DND-41 (cell line): ENCODE measurements around the gene SLBP.

ENCODE experiments used
- ATAC-seq: fragments of 200-7000 bp; cut with Tn5 transposase; 3 replicates; pipeline ENCODE4 v1.9.1; 2021; ENCODE audit warnings: low read depth; ENCODE audit not compliant: insufficient read depth
- DNase-seq: peaks from one replicate; pipeline ENCODE4 v3.0.0-alpha.2; 2020
- H2AFZ ChIP-seq: 2 replicates; pipeline ENCODE4 v1.6.0; 2012; ENCODE audit warnings: low read depth, low read length
- H3K27ac ChIP-seq: 2 replicates; pipeline ENCODE4 v1.5.1; 2012; ENCODE audit warnings: low read length, inconsistent platforms
- H3K27me3 ChIP-seq: fragments of 200-600 bp; sonication (generic); 2 replicates; pipeline ENCODE4 v1.6.0; 2012; ENCODE audit warnings: low read length, mild to moderate bottlenecking, inconsistent platforms; ENCODE audit not compliant: insufficient read depth, poor library complexity
- H3K36me3 ChIP-seq: 2 replicates; pipeline ENCODE4 v1.5.1; 2012; ENCODE audit warnings: low read length, inconsistent platforms; ENCODE audit not compliant: insufficient read depth
- H3K4me1 ChIP-seq: 2 replicates; pipeline ENCODE4 v1.5.1; 2012; ENCODE audit warnings: mild to moderate bottlenecking, low read length; ENCODE audit not compliant: insufficient read depth
- H3K4me2 ChIP-seq: 2 replicates; pipeline ENCODE4 v1.6.0; 2012; ENCODE audit warnings: mild to moderate bottlenecking, moderate library complexity, low read length, inconsistent platforms; ENCODE audit not compliant: insufficient read depth
- H3K4me3 ChIP-seq, 2 experiments: fragments of 200-600 bp in 1 of 2; shearing (Covaris generic) in 1 of 2; 2 replicates each; pipeline ENCODE4 v1.5.1; 2012 to 2016; ENCODE audit warnings: inconsistent platforms in 2 of 2, low read length in 2 of 2, mild to moderate bottlenecking in 2 of 2, low read depth in 1 of 2, moderate library complexity in 1 of 2
- H3K79me2 ChIP-seq: 2 replicates; pipeline ENCODE4 v1.6.0; 2012; ENCODE audit warnings: low read length, inconsistent platforms; ENCODE audit not compliant: insufficient read depth
- H3K9ac ChIP-seq: 2 replicates; pipeline ENCODE4 v1.6.0; 2012; ENCODE audit warnings: low read depth, mild to moderate bottlenecking, inconsistent platforms, low read length, moderate library complexity
- H3K9me3 ChIP-seq: 2 replicates; pipeline ENCODE4 v1.5.1; 2012; ENCODE audit warnings: low read length, moderate library complexity, mild to moderate bottlenecking, inconsistent platforms; ENCODE audit not compliant: insufficient read depth, severe bottlenecking
- H4K20me1 ChIP-seq: 2 replicates; pipeline ENCODE4 v1.6.0; 2012; ENCODE audit warnings: low read length; ENCODE audit not compliant: insufficient read depth
- CTCF ChIP-seq: IDR thresholded peaks from 2 replicates; pipeline ENCODE4 v1.5.1; 2012; ENCODE audit warnings: borderline replicate concordance, low read length, moderate library complexity, mild to moderate bottlenecking; ENCODE audit not compliant: poor library complexity, severe bottlenecking; ENCODE audit errors: extremely low read depth
- EZH2 ChIP-seq: IDR thresholded peaks from 3 replicates; pipeline ENCODE4 v1.6.1; 2012; ENCODE audit warnings: borderline replicate concordance, low read depth, mild to moderate bottlenecking, moderate library complexity, low read length, inconsistent platforms; ENCODE audit not compliant: severe bottlenecking

Gene SLBP

GRCh38 chr4:1690698-1691097, 21.4 kb downstream of the SLBP start:
- Histone ChIP-seq H3K4me3 (no peak overlapping the region), H3K27ac (no peak overlapping the region), H3K9me3 (no peaks in the 10 kb centered on the region), H3K36me3 (peaks cover 55% of the 10 kb centered on the region), H3K27me3 (no peaks in the 10 kb centered on the region), H2AFZ (no peak overlapping the region), H4K20me1 (peaks cover 37% of the 10 kb centered on the region), H3K4me2 (no peak overlapping the region), H3K4me1 (no peaks in the 10 kb centered on the region), H3K9ac (no peak overlapping the region), H3K79me2 (no peaks in the 10 kb centered on the region)
- no peak for ATAC-seq
- TF ChIP-seq CTCF (no peak), EZH2 (no peak)
- no peak for DNase-seq

GRCh38 chr4:1686440-1687036, 25.6 kb downstream of the SLBP start:
- Histone ChIP-seq H3K27me3 (no peaks in the 10 kb centered on the region), H4K20me1 (peaks cover 9% of the 10 kb centered on the region), H3K9ac (no peak overlapping the region), H3K27ac (no peak overlapping the region), H2AFZ (no peak overlapping the region), H3K36me3 (peaks cover 13% of the 10 kb centered on the region), H3K4me3 (no peak overlapping the region), H3K4me2 (no peak overlapping the region), H3K9me3 (no peaks in the 10 kb centered on the region), H3K79me2 (no peaks in the 10 kb centered on the region), H3K4me1 (peaks cover 19% of the 10 kb centered on the region)
- DNase-seq (no peak), ATAC-seq (no peak)
- TF ChIP-seq CTCF (no peak), EZH2 (no peak)

GRCh38 chr4:1685235-1686150, 26.6 kb downstream of the SLBP start:
- TF ChIP-seq EZH2 (no peak), CTCF (no peak)
- no peak overlapping the region for H3K27ac ChIP-seq

More at GRCh38 chr4:1685235-1686150, 26.6 kb downstream of the SLBP start:
- H4K20me1 ChIP-seq, result no peaks in the 10 kb centered on the region
- H3K36me3 ChIP-seq, result peaks cover 3% of the 10 kb centered on the region
- H3K27me3 ChIP-seq, result no peaks in the 10 kb centered on the region
- no peak overlapping the region for H3K9ac ChIP-seq
- H3K9me3 ChIP-seq, result no peaks in the 10 kb centered on the region
- DNase-seq (no peak), ATAC-seq (no peak)
- peak overlapping the region; percentile 82; the same call in 1 of the 2 replicates for H3K4me2 ChIP-seq
- no peak overlapping the region for H2AFZ ChIP-seq
- H3K79me2 ChIP-seq, result no peaks in the 10 kb centered on the region
- H3K4me3 ChIP-seq, result no peak overlapping the region
- peaks cover 19% of the 10 kb centered on the region for H3K4me1 ChIP-seq
